Liver (tissue), 9 donors: ENCODE results near the gene KCNA2. TPM values are rescaled to one million over a fixed set of nuclear protein-coding genes. Genes with fewer than 3 reads are reported as not detected.

ENCODE experiments used
- DNase-seq: peaks from one replicate; pipeline ENCODE4 v3.0.0-alpha.2; 2017; ENCODE audit warnings: low spot score
- H3K27ac ChIP-seq, 2 donors: one replicate each; pipeline ENCODE4 v1.7.0; 2013; ENCODE audit warnings: inconsistent platforms in 2 of 2, low read length in 2 of 2, control low read depth in 1 of 2, low read depth in 1 of 2, mild to moderate bottlenecking in 1 of 2
- H3K27me3 ChIP-seq, 4 donors: one replicate each; pipeline versions ENCODE4 v1.6.1 to v1.7.0; 2013; ENCODE audit warnings: low read length in 3 of 4, inconsistent platforms in 1 of 4, mild to moderate bottlenecking in 1 of 4, moderate library complexity in 1 of 4; ENCODE audit not compliant: control insufficient read depth in 4 of 4, insufficient read depth in 4 of 4
- H3K36me3 ChIP-seq, 4 donors: one replicate each; pipeline versions ENCODE4 v1.6.1 to v1.7.0; 2013; ENCODE audit warnings: low read length in 3 of 4, mild to moderate bottlenecking in 3 of 4, low read depth in 1 of 4, moderate library complexity in 1 of 4; ENCODE audit not compliant: control insufficient read depth in 4 of 4, insufficient read depth in 3 of 4
- H3K4me1 ChIP-seq, 4 donors: one replicate each; pipeline versions ENCODE4 v1.6.1 to v1.7.0; 2013; ENCODE audit warnings: low read length in 3 of 4, mild to moderate bottlenecking in 3 of 4, moderate library complexity in 1 of 4; ENCODE audit not compliant: control insufficient read depth in 4 of 4, insufficient read depth in 4 of 4
- H3K4me3 ChIP-seq, 3 donors: one replicate each; pipeline versions ENCODE4 v1.6.1 to v1.7.0; 2013; ENCODE audit warnings: low read length in 3 of 3, control low read depth in 1 of 3, low read depth in 1 of 3, mild to moderate bottlenecking in 1 of 3
- H3K9ac ChIP-seq, 2 donors: one replicate each; pipeline ENCODE4 v1.7.0; 2013; ENCODE audit warnings: low read length in 2 of 2, mild to moderate bottlenecking in 2 of 2, moderate library complexity in 2 of 2, control low read depth in 1 of 2, low read depth in 1 of 2
- H3K9me3 ChIP-seq, 4 donors: one replicate each; pipeline versions ENCODE4 v1.6.1 to v1.7.0; 2013; ENCODE audit warnings: low read length in 3 of 4; ENCODE audit not compliant: control insufficient read depth in 4 of 4
- ATF3 ChIP-seq: IDR thresholded peaks from 2 replicates; pipeline ENCODE4 v1.6.1; 2016; ENCODE audit warnings: antibody characterized with exemption
- CTCF ChIP-seq: fragments of 150-350 bp; IDR thresholded peaks from 2 replicates; pipeline ENCODE4 v1.5.1; 2017; ENCODE audit warnings: improper control_type of control experiment, low read depth, low read length; ENCODE audit not compliant: missing input control
- EGR1 ChIP-seq, 2 donors: IDR thresholded peaks; 2 replicates each; pipeline ENCODE4 v1.6.1; 2016 to 2018; ENCODE audit warnings: antibody characterized with exemption in 2 of 2, low read depth in 2 of 2
- FOXA2 ChIP-seq: IDR thresholded peaks from 2 replicates; pipeline ENCODE4 v1.6.1; 2016; ENCODE audit warnings: antibody characterized with exemption
- GABPA ChIP-seq, 2 donors: IDR thresholded peaks in 1 of 2; conservative IDR thresholded peaks in 1 of 2; 2 replicates each; pipeline ENCODE4 v1.6.1; 2016; ENCODE audit warnings: antibody characterized with exemption in 2 of 2, mild to moderate bottlenecking in 1 of 2, moderate library complexity in 1 of 2
- HNF4A ChIP-seq, 2 donors: conservative IDR thresholded peaks; 2 replicates each; pipeline ENCODE4 v1.6.1; 2016; ENCODE audit warnings: antibody characterized with exemption in 2 of 2, mild to moderate bottlenecking in 2 of 2
- HNF4G ChIP-seq: IDR thresholded peaks from 2 replicates; pipeline ENCODE4 v1.6.1; 2016; ENCODE audit warnings: antibody characterized with exemption
- JUND ChIP-seq, 2 donors: IDR thresholded peaks; 2 replicates each; pipeline ENCODE4 v1.6.1; 2016; ENCODE audit warnings: antibody characterized with exemption in 2 of 2
- MAX ChIP-seq: IDR thresholded peaks from 2 replicates; pipeline ENCODE4 v1.6.1; 2016; ENCODE audit warnings: antibody characterized with exemption
- NR2F2 ChIP-seq: IDR thresholded peaks from 2 replicates; pipeline ENCODE4 v1.6.1; 2016; ENCODE audit warnings: antibody characterized with exemption
- RAD21 ChIP-seq, 2 donors: IDR thresholded peaks; 2 replicates each; pipeline ENCODE4 v1.6.1; 2016; ENCODE audit warnings: antibody characterized with exemption in 2 of 2, mild to moderate bottlenecking in 2 of 2
- REST ChIP-seq: IDR thresholded peaks from 2 replicates; pipeline ENCODE4 v1.6.1; 2016; ENCODE audit warnings: antibody characterized with exemption, mild to moderate bottlenecking
- RXRA ChIP-seq, 2 donors: IDR thresholded peaks; 2 replicates each; pipeline ENCODE4 v1.6.1; 2017 to 2018; ENCODE audit warnings: antibody characterized with exemption in 2 of 2, mild to moderate bottlenecking in 1 of 2
- SP1 ChIP-seq: IDR thresholded peaks from 2 replicates; pipeline ENCODE4 v1.6.1; 2018; ENCODE audit warnings: antibody characterized with exemption, mild to moderate bottlenecking
- TAF1 ChIP-seq: conservative IDR thresholded peaks from 2 replicates; pipeline ENCODE4 v1.6.1; 2016; ENCODE audit warnings: antibody characterized with exemption, mild to moderate bottlenecking
- YY1 ChIP-seq: IDR thresholded peaks from 2 replicates; pipeline ENCODE4 v1.6.1; 2016; ENCODE audit warnings: antibody characterized with exemption, mild to moderate bottlenecking
- ZBTB33 ChIP-seq: IDR thresholded peaks from 2 replicates; pipeline ENCODE4 v1.6.1; 2016; ENCODE audit warnings: antibody characterized with exemption
- WGBS: extraction: QIAGEN DNeasy Blood & Tissue Kit; methylation state at CpG from one replicate; pipeline ENCODE4 v1.1.7; 2013; 5-methylcytosine and 5-hydroxymethylcytosine counted together
- polyA plus RNA-seq, 2 donors: library from polyadenylated mRNA; stranded (reverse) in 1 of 2; unstranded in 1 of 2; fragments of 200-250 nt in 1 of 2; fragments of >200 nt in 1 of 2; fragmentation: Nextera tagmentation in 1 of 2; extraction: Ambion mirVana in 1 of 2; gene quantifications; one replicate each; pipeline versions ENCODE4 v1.2.1 to v1.2.3, GENCODE V29; 2013 to 2015
- total RNA-seq, 2 donors: library from RNA; depleted of rRNA; stranded (reverse); fragments of >200 nt; gene quantifications; one replicate each; pipeline ENCODE4 v1.2.3, GENCODE V29; 2014
- donor health status: healthy.
- donor health status: healthy.
- donor health status: healthy.
- donor health status: healthy.
- donor health status: healthy.

The KCNA2 gene
- total and polyA plus RNA-seq, 4 donors: 0.02 to 0.08 TPM; not detected in 2

- TF ChIP-seq YY1: no peak
- TF ChIP-seq MAX: no peak
- no peak for TF ChIP-seq CTCF
- no peak for TF ChIP-seq ATF3
- no peak for TF ChIP-seq RAD21 (IDR thresholded peaks at IDR 0.05)
- TF ChIP-seq GABPA (IDR thresholded peaks at IDR 0.05 in 1 of 2, conservative IDR thresholded peaks at IDR 0.05 in 1 of 2): no peak
- no peak for TF ChIP-seq TAF1
Observed at GRCh38 chr1:110612060-110612745, 6.0 kb upstream of the KCNA2 start (continued).

- no peak for DNase-seq
- peaks cover 3 to 26% (median 8%) of the 10 kb centered on the region in 4 donors for H3K27me3 ChIP-seq
- no peak overlapping the region for H3K9ac ChIP-seq
- peaks cover 5 to 16% (median 12%) of the 10 kb centered on the region in 4 donors for H3K4me1 ChIP-seq
- no peak overlapping the region for H3K27ac ChIP-seq
- no peak for TF ChIP-seq HNF4A (conservative IDR thresholded peaks at IDR 0.05)
- no peak for TF ChIP-seq NR2F2
- no peak for TF ChIP-seq SP1
- TF ChIP-seq ATF3: no peak
- TF ChIP-seq MAX: no peak
- no peak for TF ChIP-seq TAF1
- no peak for TF ChIP-seq HNF4G
- no peak for TF ChIP-seq YY1
- no peak for TF ChIP-seq RAD21 (IDR thresholded peaks at IDR 0.05)
- no peak for TF ChIP-seq CTCF
- no peak for TF ChIP-seq ZBTB33
- TF ChIP-seq JUND (IDR thresholded peaks at IDR 0.05): no peak
- TF ChIP-seq GABPA (IDR thresholded peaks at IDR 0.05 in 1 of 2, conservative IDR thresholded peaks at IDR 0.05 in 1 of 2): no peak
- no peak for TF ChIP-seq REST
- no peak for TF ChIP-seq EGR1 (IDR thresholded peaks at IDR 0.05; ENCODE audit: low read depth in 2 of 2)
- TF ChIP-seq RXRA (IDR thresholded peaks at IDR 0.05): no peak
- TF ChIP-seq FOXA2: no peak
- H3K4me3 ChIP-seq: no peak overlapping the region
- WGBS: 64% methylated on average over 4 of the region's 4 CpGs
- no peaks in the 10 kb centered on the region for H3K9me3 ChIP-seq
- no peaks in the 10 kb centered on the region for H3K36me3 ChIP-seq
Observed at GRCh38 chr1:110610696-110611286, 4.6 kb upstream of the KCNA2 start.
